Astrocyte of the spinal cord (primary cell): Measurements from ENCODE around the gene NSG1.

Source experiments
- DNase-seq: peaks from one replicate; pipeline ENCODE4 v3.0.0; 2011; ENCODE audit warnings: low read depth, low spot score
- H3K4me3 ChIP-seq: 2 replicates; pipeline ENCODE4 v1.5.1; 2011; ENCODE audit warnings: low read depth, mild to moderate bottlenecking, low read length, moderate library complexity
- CTCF ChIP-seq: IDR thresholded peaks from 2 replicates; pipeline ENCODE4 v1.5.1; 2012; ENCODE audit warnings: low read depth, mild to moderate bottlenecking, low read length, inconsistent platforms
- in situ Hi-C: cut with HindIII; loops from 2 replicates; pipeline ENCODE4 v1.10.0; 2017; ENCODE audit warnings: low sequenced_read_pairs

NSG1 gene

GRCh38 chr4:4427121-4427870 is 40.4 kb downstream of the NSG1 start:
- no peak for TF ChIP-seq CTCF
- in situ Hi-C loops = no loop called here
- peak; percentile 48 for DNase-seq
- H3K4me3 ChIP-seq = no peak overlapping the region

- in situ Hi-C loops = no loop called here
- DNase-seq = no peak
- no peak for TF ChIP-seq CTCF
- no peak overlapping the region for H3K4me3 ChIP-seq
These were observed 41.0 kb downstream of the NSG1 start for GRCh38 chr4:4427886-4428285.

GRCh38 chr4:4428966-4429875 is 42.3 kb downstream of the NSG1 start:
- no peak for DNase-seq
- no peak for TF ChIP-seq CTCF
- in situ Hi-C loops = no loop called here
- no peak overlapping the region for H3K4me3 ChIP-seq

- peak; percentile 62 for DNase-seq
- in situ Hi-C loops = no loop called here
- TF ChIP-seq CTCF = peak; percentile 86
- H3K4me3 ChIP-seq = no peak overlapping the region
These were observed 43.7 kb downstream of the NSG1 start for GRCh38 chr4:4430492-4431195.

- no peak for TF ChIP-seq CTCF
- DNase-seq = no peak
- in situ Hi-C loops = no loop called here
- no peak overlapping the region for H3K4me3 ChIP-seq
These were observed 45.6 kb downstream of the NSG1 start for GRCh38 chr4:4432341-4433125.

- in situ Hi-C loops = no loop called here
- no peak for TF ChIP-seq CTCF
- DNase-seq = no peak
- no peak overlapping the region for H3K4me3 ChIP-seq
These were observed 47.0 kb downstream of the NSG1 start for GRCh38 chr4:4433941-4434340.
